Measurements from ENCODE around the gene ABLIM2.

ABLIM2 gene

GRCh38 chr4:8019396-8020365 is 138.9 kb downstream of the ABLIM2 start:
- DNase-seq, result no peak

- no peak for DNase-seq
These were observed 142.1 kb downstream of the ABLIM2 start for GRCh38 chr4:8016527-8016926.

- DNase-seq, result no peak
These were observed 143.1 kb downstream of the ABLIM2 start for GRCh38 chr4:8015512-8015911.

- no peak for DNase-seq
These were observed 144.5 kb downstream of the ABLIM2 start for GRCh38 chr4:8013976-8014726.

GRCh38 chr4:8012517-8012916 is 146.1 kb downstream of the ABLIM2 start:
- no peak for DNase-seq

GRCh38 chr4:8010618-8011017 is 148.0 kb downstream of the ABLIM2 start:
- peak; percentile 53 to 81 for DNase-seq

GRCh38 chr4:8009710-8010511 is 148.7 kb downstream of the ABLIM2 start:
- no peak for DNase-seq

GRCh38 chr4:8009097-8009496 is 149.5 kb downstream of the ABLIM2 start:
- DNase-seq, result no peak

- DNase-seq, result no peak
These were observed 150.2 kb downstream of the ABLIM2 start for GRCh38 chr4:8008391-8008790.

- no peak for DNase-seq
These were observed 151.0 kb downstream of the ABLIM2 start for GRCh38 chr4:8007581-8007980.

- DNase-seq, result no peak
These were observed 152.1 kb downstream of the ABLIM2 start for GRCh38 chr4:8006471-8006870.

GRCh38 chr4:8005814-8006215 is 152.8 kb downstream of the ABLIM2 start:
- no peak for DNase-seq

- DNase-seq, result no peak
These were observed 153.4 kb downstream of the ABLIM2 start for GRCh38 chr4:8005033-8005808.

- DNase-seq, result no peak
These were observed 154.5 kb downstream of the ABLIM2 start for GRCh38 chr4:8004066-8004465.

GRCh38 chr4:8002525-8003309 is 155.9 kb downstream of the ABLIM2 start:
- DNase-seq, result no peak

- no peak for DNase-seq
These were observed 156.9 kb downstream of the ABLIM2 start for GRCh38 chr4:8001564-8002355.

- DNase-seq, result no peak
These were observed 157.7 kb downstream of the ABLIM2 start for GRCh38 chr4:8000721-8001491.

- no peak for DNase-seq
These were observed 158.4 kb downstream of the ABLIM2 start for GRCh38 chr4:8000247-8000646.

GRCh38 chr4:7999695-8000094 is 158.9 kb downstream of the ABLIM2 start:
- no peak for DNase-seq

GRCh38 chr4:7999279-7999678 is 159.3 kb downstream of the ABLIM2 start:
- DNase-seq, result no peak
